RPMI7951 (cell line): Measurements from ENCODE around the gene HINT2. TPM values are rescaled to one million over a fixed set of nuclear protein-coding genes. Genes with fewer than 3 reads are reported as not detected.

Experiments used
- DNase-seq: peaks from one replicate; pipeline ENCODE4 v3.0.0-alpha.2; 2012; ENCODE audit warnings: low read depth
- total RNA-seq: library from RNA; depleted of rRNA; stranded (reverse); fragments of >200 nt; shearing (Covaris generic); gene quantifications from 2 replicates; pipeline ENCODE4 v1.2.3, GENCODE V29; 2014; rRNA removed

The HINT2 gene
- total RNA-seq, 1 experiment from 2014 or later = 57.7 TPM

DNA sequence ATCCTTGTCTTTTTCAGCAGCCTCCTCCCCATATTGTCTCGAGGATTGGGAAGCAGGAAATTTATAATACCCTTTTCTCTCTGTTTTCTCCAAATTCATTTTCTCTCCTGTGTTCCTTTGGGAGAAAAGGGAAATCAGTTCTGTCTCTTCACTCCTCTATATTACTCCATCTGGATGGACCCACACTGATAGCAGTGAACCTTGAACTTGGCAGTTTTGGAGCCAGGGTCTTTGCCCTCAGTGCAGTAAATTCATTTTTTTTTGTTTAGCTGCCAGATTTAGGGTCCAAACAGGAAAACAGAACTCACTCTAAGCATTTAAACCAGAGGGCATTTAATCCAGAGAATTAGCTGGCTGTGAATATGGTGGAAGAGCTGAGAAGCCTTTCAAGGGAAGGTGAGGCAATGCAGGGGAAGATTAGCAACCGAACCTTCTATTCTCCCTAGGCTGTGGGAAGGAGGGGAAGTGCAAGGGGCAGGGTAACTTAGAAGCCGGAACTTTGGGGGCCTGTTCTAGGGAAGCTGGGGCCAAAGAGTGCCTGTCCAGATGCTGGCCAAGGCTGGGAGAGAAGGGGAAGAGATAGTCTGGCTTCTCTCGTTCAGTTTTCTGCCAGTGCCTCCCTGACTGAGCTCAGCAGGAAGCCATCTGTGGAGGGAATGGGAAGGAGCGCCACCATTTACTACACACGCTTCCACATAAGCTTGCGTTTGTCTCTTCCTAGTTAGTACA, 39.8 kb downstream of the HINT2 start:
- no peak for DNase-seq

DNA sequence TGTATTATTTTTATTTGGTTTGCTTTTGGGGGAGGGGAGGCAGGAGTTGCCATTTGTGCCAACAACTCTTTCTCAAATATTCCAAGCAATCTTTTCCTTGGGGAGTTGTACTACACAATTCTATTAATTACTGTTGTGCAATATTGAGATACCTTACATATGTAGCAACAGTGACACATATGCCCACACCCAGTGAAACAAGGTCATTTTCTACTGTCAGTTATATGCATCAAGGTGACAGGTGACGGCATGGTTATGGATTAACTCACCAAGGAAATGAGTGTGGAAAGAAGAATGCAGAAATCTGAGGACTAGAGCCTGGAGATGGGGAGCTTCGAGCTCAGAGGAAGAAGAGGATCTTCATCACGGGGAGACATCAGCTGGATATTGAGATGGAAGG, 42.9 kb downstream of the HINT2 start:
- no peak for DNase-seq

GRCh38 chr9:35771534-35771933, 43.3 kb downstream of the HINT2 start:
- no peak for DNase-seq

GRCh38 chr9:35771075-35771433, 43.8 kb downstream of the HINT2 start:
- no peak for DNase-seq

GRCh38 chr9:35769763-35770162, 45.1 kb downstream of the HINT2 start:
- no peak for DNase-seq

GRCh38 chr9:35767458-35767857, 47.4 kb downstream of the HINT2 start:
- no peak for DNase-seq

GRCh38 chr9:35766997-35767396, 47.8 kb downstream of the HINT2 start:
- no peak for DNase-seq

GRCh38 chr9:35763803-35764202, 51.0 kb downstream of the HINT2 start:
- DNase-seq = no peak

GRCh38 chr9:35763181-35763580, 51.7 kb downstream of the HINT2 start:
- no peak for DNase-seq

Other genes starting within 250 kb of the HINT2 start
- 4.0 and 5.5 TPM in 2 replicates for gene TESK1, start 209.8 kb downstream of the HINT2 start, total RNA-seq
- 0.10 and 0.12 TPM in 2 replicates for gene CD72, start 196.6 kb downstream of the HINT2 start, total RNA-seq
- not detected in 2 replicates for gene SIT1, start 164.1 kb downstream of the HINT2 start, total RNA-seq
- gene RMRP, start 157.0 kb downstream of the HINT2 start, total RNA-seq = 19,023 and 39,221 TPM in 2 replicates
- gene CCDC107, start 156.8 kb downstream of the HINT2 start, total RNA-seq = 18.1 and 32.5 TPM in 2 replicates
- gene ARHGEF39, start 149.8 kb downstream of the HINT2 start, total RNA-seq = 7.6 and 14.2 TPM in 2 replicates
- 73.8 and 82.4 TPM in 2 replicates for gene CA9, start 141.1 kb downstream of the HINT2 start, total RNA-seq
- 146 and 206 TPM in 2 replicates for gene TPM2, start 125.1 kb downstream of the HINT2 start, total RNA-seq
- 117 and 137 TPM in 2 replicates for gene TLN1, start 82.8 kb downstream of the HINT2 start, total RNA-seq
- gene CREB3, start 82.4 kb downstream of the HINT2 start, total RNA-seq = 68.4 and 83.2 TPM in 2 replicates
- 13.1 and 13.2 TPM in 2 replicates for gene GBA2, start 65.8 kb downstream of the HINT2 start, total RNA-seq
- 9.4 and 10.3 TPM in 2 replicates for gene RGP1, start 65.8 kb downstream of the HINT2 start, total RNA-seq
- gene MSMP, start 60.8 kb downstream of the HINT2 start, total RNA-seq = not detected in 2 replicates
- gene NPR2, start 23.5 kb downstream of the HINT2 start, total RNA-seq = 13.3 and 14.7 TPM in 2 replicates
- gene SPAG8, start 2.8 kb downstream of the HINT2 start, total RNA-seq = 1.7 and 1.8 TPM in 2 replicates
- gene FAM221B, start 13.7 kb upstream of the HINT2 start, total RNA-seq = not detected in 2 replicates
- gene TMEM8B, start 14.2 kb upstream of the HINT2 start, total RNA-seq = 1.4 and 1.9 TPM in 2 replicates
- not detected in 2 replicates for gene OR13J1, start 55.4 kb upstream of the HINT2 start, total RNA-seq
- 0.20 TPM in 1 of 2 replicates, not detected in the other for gene HRCT1, start 91.2 kb upstream of the HINT2 start, total RNA-seq
- not detected in 2 replicates for gene SPAAR, start 94.4 kb upstream of the HINT2 start, total RNA-seq
- gene OR2S2, start 143.1 kb upstream of the HINT2 start, total RNA-seq = not detected in 2 replicates
- gene RECK, start 221.9 kb upstream of the HINT2 start, total RNA-seq = 12.4 and 12.9 TPM in 2 replicates